ENCODE results near the gene GRIA1.

Gene GRIA1

DNA sequence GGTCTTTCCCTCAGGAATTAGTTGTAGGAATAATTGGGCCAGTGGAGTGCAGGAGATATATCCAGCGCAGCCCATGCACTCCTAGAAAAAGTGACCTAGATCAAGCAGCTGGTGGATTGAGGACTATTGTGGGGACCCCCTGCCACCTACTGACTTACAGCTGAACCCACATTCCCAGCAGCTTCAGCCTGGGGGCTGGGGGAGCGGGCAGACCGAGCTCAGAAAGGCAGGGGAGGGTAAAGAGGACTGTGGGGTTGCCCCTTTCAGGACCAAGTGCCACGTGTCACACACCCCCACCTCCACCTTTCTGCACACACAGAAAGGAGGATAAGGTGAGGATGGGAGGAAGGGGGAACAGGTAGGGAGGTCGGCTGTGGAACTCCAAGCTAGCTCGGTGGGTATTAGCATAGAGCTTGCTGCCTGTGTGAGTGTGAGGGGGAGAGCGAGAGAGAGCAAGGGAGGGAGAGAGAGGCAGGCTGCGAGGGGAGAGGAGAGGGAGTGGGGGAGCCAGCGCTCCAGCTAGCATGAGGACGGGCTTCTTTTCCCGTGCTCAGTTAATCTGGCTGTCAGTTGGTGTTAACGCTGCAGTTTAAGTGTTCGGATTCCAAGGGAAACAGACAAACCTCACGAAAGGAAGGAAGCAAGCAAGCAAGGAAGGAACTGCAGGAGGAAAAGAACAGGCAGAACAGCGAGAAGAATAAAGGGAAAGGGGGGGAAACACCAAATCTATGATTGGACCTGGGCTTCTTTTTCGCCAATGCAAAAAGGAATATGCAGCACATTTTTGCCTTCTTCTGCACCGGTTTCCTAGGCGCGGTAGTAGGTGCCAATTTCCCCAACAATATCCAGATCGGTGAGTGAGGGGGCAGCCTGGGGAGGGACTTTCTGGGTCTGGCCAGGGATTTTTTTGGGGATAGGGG lies at the start of gene GRIA1:
Gene GRIA1, plus strand, starts transcription at position 553 of the 920 bp plus-strand sequence.
- DNase-seq = no peak

DNA sequence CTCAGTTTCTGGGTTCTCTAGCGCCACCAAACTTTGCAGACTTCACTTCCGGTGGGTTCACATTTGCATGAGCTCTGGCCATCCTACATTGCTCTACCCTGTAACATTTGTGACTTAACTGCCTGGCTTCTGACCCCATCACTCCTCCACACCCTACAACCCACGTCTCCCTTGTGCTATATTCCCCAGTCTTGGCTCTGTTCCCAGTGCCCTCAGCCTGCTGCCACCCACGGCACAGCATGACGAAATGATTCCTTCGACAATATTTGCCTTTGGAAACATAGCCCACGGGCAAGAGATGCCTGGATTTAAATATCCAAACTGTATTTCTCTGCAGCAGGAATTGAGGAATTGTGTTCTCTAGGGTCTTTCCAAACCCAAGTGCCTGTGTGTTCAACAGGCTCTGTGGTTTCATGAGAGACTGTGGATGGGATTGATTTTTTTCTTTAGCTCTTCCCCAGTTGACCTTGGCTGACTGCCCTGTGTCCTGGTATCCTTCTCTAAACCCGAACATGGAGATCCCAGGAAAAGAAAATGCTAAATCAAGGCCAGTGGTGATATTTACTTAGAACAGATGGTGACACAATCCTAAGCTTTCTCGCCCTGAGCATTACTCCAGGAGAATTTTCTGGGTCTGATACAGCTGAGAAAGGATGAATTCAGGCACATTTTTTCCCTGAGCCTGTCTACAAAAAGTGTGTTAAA lies 44.4 kb upstream of the GRIA1 start:
- DNase-seq = no peak

DNA sequence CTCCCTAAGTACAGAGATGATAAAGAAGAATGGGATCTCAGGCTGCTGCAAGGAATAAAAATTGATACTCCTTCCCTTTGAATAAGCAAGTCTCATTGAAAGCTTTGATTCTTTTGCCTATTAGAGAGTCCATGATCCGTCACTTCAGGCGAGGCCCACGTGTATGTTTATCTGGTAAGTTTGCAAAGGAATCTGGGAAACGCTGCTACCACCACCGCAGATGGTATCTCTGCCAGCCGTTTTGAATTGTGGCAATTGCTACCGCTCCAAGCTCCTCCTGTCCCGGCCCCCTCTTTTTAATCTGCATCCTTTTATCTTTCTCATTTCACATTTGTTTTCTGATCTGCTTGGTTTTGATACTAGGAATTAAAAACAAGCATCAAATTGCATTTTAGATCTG lies 42.9 kb upstream of the GRIA1 start:
- DNase-seq = no peak

DNA sequence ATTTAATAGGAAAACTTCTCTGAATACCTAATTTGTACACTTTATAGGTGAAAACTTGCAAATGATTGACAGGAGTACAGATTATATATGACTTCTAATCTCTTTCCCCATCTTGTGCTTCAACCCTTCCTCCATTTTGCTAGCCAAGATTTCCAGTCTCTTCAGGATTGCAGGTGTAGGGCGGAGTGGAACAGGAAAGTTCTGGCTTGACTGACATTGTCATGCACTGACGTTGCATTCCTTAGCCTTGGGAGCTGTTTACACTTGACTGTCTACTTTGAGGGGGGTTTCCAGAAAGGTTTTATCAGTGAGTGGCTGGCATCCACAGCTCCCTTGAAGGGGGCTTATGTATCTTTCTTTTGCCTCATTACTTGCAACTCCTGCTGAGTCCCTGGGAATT lies 34.1 kb upstream of the GRIA1 start:
- DNase-seq = no peak

DNA sequence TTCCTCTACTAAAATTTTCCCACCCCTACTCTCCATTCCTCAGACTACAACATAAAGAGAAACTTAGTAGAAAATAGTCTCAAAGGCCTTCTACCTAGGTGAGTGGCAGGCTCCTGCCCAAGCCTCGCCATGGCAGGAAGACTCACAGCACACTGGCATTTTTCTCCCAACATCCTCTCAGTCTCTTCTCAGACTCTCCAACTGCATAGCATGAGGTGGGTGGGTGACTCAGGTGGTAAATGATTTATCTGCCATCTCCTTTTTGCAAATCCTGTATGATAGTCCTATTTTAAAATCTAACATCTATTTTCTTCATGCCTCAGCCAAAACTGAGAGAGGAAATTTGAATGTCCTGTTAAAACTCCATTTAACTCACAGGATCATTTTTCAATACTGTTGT lies 33.5 kb upstream of the GRIA1 start:
- DNase-seq = no peak

DNA sequence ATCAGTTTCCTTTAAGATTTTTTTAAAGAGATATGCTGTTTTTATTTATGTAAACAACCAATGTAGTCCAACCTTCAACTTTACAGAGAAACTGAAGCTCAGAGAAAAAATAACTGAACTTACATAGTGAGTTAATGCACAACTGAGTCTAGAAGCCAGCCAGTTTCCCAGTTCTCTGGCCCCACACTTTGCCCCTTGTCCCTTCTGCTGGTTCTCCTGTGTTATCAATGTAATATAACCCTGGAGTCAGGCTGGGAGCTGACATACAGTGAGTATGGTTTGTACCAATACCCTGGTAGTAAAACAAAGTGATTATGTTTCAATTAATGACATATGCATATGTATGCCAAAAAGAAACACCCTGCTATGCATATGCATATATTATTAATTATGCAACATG lies 32.2 kb upstream of the GRIA1 start:
- no peak for DNase-seq

DNA sequence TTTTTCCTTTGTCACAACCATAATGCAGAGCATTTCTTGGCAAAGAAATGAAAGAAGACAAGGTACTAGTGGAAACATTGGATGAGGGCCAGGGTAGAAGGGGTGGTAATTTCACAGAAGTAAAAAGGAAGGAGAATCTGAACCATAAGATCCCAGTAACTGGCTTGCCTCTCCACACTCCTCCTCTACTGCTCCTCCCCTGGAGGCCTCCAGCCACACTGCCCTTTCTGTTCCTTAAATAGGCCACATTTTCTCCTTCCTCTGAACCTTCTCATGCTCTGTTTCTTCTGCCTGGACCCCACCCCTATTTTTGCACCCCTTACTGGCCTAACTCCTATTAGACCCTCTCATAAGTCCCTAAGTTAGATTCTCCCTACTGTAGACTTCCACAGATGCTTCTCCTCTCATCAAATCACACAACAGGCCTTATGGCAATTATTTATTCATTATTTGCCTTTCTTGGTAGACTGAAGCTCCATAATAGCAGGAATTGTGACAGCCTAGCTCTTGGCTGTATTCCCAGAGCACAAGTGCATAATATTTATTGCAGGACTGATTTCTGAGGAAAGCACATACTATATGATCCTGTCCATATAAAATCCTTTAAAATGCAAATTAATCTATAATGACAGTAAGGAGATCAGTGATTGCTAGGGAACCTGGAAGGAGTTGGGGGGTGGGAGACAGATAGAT lies 31.3 kb upstream of the GRIA1 start:
- no peak for DNase-seq

DNA sequence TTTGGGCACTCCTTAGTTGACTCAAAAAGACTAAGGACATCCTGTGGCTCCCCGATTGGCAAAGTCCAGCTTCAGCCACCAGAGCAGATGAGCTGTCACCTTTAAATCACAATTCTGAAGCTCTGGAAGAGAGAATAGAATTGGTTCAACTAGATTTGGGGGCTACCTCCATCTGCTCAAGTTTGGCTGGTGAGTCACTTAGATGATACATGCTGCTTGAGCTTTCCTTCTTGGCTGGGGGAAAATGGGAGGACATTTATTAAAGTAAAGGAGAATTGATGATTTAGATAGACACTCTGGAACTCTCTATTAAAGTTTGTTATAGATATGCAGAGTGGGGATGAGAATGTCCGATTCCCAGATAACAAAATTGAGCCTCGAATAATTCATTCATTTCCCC lies 30.0 kb upstream of the GRIA1 start:
- no peak for DNase-seq

DNA sequence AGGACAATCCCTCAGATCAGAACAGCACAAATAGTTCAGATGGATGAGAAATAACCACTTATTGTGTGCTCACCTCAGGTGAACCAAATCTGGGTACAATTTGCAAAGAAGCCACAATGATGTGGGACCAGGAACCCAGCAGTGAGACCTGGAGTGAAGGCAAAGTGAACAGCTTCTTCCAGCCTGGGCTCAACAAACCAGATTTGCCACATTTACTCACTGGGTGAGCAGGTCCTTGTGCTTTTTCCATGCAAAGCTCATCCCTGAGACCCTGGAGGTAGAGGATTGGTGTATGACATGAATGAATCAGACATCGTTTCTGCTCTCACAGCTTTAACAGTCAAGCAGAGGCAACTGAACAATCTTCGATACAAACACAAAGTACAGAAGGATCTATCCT lies 29.1 kb upstream of the GRIA1 start:
- no peak for DNase-seq

DNA sequence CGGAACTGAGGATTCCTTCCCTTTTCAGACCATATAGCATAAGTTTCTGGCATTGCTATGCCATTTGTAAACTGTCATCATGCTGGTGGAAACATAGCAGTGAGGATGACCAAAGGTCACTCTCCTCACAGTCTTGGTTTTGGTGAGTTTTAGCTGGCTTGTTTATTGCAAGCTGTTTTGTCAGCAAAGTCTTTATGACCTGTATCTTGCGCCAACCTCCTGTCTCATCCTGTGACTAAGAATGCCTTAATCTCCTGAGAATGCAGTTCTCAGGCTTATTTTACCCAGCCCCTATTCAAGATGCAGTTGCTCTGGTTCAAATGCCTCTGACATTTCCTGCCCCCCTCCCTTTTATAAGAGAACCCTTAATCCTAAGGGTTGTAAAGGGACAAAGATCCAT lies 26.7 kb upstream of the GRIA1 start:
- DNase-seq = no peak

DNA sequence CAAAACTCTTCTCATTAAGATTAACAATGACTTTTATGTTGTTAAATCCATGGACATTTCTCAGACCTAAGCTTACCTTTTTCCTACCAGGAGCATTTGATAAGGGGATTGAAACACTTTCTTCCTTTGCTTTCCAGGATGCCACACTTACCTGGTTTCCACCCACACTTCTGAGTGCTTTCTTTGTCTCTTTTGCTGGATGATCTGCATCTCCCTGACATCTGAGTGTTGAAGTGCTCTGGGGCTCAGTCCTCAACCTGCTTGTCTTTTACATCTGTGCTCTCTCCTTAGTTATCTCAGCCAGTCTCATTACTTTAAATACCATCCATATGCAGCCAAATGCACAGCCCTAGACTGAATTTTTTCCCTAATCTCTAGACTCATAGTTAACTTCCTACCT lies 22.9 kb upstream of the GRIA1 start:
- no peak for DNase-seq

DNA sequence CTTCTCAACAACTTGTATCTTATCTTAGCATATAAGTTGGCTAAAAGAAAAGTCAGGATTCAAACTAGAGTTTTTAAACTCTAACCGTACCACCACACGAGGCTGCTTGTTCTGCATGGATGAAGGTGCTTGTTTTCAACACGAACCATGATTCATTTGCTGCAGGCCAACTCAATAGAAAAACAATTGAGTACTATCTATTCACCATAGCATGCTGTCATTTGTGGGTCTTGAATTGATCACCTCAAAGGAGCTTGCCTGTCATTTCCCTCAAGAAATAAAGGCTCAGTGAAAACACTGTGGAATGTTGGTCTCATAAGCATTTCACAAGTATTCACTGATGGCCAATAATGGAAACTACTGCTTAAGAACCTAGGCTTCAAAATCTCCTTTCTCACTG lies 21.0 kb upstream of the GRIA1 start:
- DNase-seq = no peak

DNA sequence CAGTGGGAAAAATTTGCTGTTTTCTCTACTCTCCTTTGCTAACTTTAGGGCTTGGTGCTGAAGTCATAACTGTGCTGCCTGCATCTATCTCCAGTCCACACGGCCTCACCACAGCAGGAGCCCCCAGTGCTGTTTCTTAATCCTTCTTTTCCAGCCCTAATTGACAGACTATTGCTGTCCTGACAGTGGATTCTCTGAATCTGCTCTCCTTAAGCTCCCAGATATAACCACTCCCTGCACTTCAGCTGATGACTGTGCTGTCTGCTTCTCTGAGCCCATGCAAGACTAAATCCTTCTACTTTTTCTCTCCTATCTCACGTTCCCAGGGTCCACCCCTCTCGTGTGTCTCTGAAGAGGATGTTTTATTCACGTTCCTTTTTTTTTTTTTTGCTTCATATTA lies 19.7 kb upstream of the GRIA1 start:
- no peak for DNase-seq

DNA sequence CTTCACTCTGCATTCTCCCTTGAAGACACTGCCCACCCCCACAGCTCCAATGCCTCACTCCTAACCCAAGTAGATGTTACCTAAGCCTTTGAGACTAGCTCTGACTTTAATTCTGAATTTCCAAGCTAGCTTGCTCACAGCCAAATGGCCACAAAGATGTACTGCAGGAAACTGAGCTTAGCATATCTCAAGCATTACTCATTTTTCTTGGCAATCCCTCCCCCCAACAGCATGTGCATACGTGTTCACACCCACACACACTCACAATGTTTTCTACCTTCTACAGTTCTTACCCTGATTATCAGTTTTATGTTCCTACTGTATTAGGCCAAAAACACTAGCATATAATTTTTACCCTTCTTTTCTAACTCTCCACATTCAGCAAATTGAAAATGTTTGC lies 13.7 kb upstream of the GRIA1 start:
- DNase-seq = no peak

DNA sequence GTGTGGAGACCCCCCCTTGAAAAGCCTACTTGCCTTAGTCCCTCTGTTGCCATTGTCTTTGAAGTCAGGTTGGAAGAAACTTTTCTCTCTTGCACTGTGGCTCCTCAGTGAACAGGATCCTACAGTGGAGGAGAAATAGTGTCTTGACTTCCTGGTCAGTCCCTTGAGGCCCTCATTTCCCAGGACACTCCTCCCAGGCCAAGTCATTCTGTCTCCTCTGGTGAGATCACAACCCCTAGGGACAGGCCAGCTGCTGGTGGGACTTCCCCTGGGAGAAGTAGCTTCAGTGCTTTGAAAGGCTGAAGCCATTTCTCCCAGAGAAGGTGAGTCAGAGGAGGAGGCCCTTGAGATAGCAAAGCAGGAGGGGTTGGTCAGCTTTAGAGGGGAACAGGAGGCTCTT lies 10.1 kb upstream of the GRIA1 start:
- no peak for DNase-seq

DNA sequence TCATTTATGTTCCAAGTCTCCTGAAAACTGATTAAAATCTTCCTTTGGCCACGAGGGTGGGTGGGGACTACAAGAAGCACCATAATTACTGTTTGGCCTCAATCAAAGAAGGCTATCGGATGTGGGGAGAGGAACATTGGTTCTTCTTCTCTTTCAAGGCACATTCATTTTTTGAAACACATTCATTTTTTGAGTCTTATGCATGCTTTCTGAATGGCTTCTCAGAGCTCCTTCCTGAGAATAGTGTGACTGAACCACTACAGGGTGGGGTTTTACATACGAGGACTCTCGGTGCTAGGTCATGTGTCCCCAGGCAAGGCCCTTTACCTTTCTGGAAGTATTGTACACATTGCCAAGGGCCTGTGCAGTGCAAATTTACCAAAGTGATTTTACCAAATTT lies 7.0 kb upstream of the GRIA1 start:
- DNase-seq = no peak

DNA sequence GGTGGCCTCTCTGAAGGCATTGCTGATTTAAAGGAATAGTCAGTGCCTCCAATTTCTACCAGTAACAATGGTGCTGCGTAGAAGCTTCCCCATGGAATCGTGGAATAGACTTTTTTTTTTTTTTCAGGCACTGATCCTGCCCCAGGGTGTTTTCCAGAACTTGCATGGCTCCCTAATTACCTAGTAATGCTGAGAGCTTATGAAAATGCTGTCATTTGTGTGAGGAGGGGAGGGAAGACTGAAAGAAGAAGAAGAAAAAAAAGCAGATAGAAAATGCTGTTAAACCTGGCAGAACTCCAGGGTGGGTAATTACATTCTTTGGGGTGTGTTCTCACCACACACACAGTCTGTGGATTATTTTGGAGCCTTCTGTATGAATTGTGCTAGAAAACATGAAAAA lies 4.8 kb upstream of the GRIA1 start:
- no peak for DNase-seq

DNA sequence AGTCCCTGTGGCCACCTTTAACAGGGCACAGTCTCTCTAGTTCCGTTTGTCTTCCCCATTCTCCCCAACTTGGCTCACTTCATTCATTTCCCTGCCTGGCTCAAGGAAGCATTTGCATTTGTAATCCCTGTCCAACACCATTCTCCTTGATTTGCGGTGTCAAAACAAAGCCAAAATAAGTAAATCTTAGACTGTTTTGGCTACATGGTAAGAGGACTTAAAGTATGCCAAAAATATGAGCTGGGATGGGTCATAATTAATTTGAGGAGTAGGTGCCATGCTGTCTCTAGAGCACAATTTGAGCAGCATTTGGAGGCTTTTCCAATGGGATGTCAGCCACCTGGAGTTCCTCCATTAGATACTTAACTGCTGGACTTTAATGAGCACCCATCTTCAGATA lies 3.7 kb upstream of the GRIA1 start:
- no peak for DNase-seq

DNA sequence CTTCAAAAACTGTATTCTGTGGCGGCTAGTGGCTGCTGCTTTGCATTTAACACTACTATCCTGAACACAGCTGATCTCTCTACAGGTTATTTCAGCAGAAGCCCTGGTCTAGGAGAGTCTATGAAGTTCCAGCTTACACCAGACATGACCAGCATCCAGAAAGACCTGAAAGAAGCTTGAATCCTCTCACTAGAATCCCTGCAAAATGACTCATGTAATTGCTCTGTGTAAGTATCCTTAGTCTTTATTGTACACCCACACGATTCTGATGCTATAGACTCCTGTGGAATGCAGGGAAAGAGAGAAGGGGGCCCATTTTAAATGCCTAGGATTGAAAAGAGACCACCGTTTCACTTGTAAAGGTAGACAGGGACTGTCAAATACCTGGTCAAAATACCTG lies 859 bp upstream of the GRIA1 start:
- DNase-seq = no peak

DNA sequence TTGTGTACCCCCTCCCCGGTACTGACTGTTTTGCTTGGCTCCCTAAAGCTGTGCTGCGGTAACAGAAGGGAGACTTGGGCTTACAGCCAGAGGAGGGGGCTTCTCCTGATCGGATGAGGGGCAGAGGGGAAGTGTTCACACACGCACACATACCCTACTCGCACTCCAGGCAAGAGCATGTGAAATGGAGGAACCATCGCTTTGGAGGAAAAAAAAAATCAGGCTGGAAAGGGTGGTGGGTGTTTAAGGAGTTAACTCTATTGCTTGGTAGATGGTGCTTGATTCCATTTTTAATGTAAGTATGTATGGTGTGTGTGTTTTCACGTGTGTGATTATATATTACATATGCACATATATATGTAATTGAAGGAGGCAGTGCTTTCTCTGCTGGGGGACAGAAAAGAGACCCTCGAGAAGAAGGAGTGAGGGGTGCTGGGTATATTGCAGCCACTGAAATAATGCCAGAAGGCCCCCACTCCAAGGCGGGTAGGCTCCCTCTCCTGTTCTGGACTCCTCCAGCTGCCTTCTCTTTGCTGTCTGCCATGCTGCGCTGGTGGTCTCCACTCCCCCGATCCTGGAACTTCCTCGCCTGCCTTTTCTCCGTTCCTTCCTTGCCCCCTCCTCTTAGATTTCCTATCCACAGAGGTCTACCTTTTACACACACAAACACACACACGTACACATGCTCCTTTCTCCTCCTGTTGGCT lies 721 bp downstream of the GRIA1 start:
- DNase-seq = no peak

DNA sequence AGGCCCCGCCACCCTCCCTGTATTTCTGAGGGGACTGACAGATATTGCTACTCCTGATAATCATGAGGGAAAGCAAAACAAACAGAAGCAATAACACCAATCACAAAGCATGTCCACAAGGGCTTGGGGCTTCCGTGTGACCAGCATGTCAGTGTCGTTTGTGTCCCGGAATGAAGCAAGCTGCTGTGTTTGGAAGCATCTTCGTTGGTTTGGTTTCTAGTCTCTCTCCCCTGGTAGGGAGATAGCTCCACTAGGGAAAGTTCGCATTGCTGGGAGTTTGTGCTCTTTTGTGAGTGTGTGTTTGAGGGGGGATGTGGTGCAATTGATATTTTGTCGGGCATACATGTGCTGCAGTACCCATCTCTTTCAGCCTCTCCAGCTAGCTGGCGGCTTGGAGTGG lies 1.4 kb downstream of the GRIA1 start:
- no peak for DNase-seq

DNA sequence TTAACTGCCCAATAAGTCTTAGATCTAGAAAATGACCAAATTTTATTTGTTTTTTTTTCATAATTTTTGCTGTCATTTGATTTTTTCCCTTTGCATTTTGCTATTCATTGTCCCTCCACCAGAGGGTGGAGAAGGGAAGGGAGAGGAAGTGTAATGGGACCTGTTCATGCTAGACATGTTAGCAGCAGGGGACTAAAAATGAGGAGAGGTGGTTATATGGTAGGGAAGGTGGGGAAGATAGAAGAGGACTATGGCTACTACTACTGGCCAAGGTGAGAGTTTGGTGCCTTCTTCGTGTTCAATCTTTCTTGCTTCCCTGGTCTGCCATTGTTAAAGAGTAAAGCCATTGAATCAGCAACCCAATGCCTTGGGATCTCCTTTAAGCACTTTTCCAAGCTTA lies 6.4 kb downstream of the GRIA1 start:
- no peak for DNase-seq

DNA sequence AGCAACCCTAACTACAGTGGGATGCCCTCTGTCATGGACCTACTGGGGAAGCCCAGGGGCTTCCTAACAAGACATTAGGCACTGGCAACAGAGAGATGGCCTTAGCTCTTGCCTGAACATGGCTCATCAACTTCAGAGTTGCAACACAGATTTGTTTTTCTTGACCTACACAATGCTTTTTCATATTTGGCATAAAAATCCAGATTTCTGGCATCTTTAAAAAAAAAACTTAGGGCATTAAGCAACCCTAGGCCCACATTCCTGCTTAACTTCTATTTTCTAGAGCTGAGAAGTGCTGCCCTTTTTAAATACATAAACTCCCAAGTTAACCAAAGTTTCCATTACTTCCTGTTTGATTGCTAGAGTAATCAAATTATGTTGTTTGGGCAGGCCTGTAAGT lies 8.0 kb downstream of the GRIA1 start:
- no peak for DNase-seq

All from activated CD4-positive, CD25-positive, alpha-beta regulatory T cell (primary cell).